GM12874 (cell line): ENCODE data around the gene CDC26.

Experiments
- CTCF ChIP-seq: IDR thresholded peaks from 2 replicates; pipeline ENCODE4 v1.5.1; 2011; ENCODE audit warnings: low read depth, mild to moderate bottlenecking, control low read depth, low read length, moderate library complexity; ENCODE audit not compliant: insufficient read depth

Gene CDC26

GRCh38 chr9:113275157-113276131 lies at the start of gene CDC26, which contains the start of gene PRPF4:
TSS of gene CDC26 (minus strand) at chr9:113275572. CDS start at chr9:113272507, 3,065 bp downstream.
TSS of gene PRPF4 (plus strand) at chr9:113275658. CDS start at chr9:113275744, 86 bp downstream.
- TF ChIP-seq CTCF, result no peak

- no peak for TF ChIP-seq CTCF
Measured at GRCh38 chr9:113322671-113323070, 47.3 kb upstream of the CDC26 start.

GRCh38 chr9:113320051-113320450 lies 44.7 kb upstream of the CDC26 start:
- no peak for TF ChIP-seq CTCF

GRCh38 chr9:113319054-113319453 lies 43.7 kb upstream of the CDC26 start:
- TF ChIP-seq CTCF, result no peak

- TF ChIP-seq CTCF, result no peak
Measured at GRCh38 chr9:113317777-113318176, 42.4 kb upstream of the CDC26 start.

GRCh38 chr9:113316030-113316429 lies 40.7 kb upstream of the CDC26 start:
- no peak for TF ChIP-seq CTCF

GRCh38 chr9:113315231-113315630 lies 39.9 kb upstream of the CDC26 start:
- TF ChIP-seq CTCF, result no peak
